OCI-M2 (cell line): ENCODE results near the gene LIMD2.

Experiments used
- DNase-seq: peaks from one replicate; lab custom pipeline; 2025; ENCODE audit not compliant: unreplicated experiment; lab: John Stamatoyannopoulos, UW

Gene LIMD2

DNA sequence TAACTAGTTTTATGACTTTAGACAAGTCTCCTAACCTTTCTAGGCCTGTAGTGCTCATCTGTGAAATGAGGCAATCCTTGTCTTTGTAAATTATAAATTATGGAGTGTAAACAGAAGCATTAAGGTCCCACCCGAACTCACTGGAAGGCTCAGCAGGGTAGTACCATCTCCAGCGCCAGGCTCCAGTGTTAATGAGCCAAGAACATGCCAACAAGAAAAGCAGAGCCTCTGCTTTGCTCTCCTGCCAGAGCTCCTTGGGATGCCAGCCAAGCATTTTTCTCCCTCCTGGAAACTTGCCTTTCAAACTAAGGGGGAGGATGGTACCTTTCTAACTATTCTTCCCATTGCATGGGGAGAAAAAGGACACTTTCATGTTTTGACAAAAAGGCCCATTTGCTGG is 14.9 kb downstream of the LIMD2 start:
- no peak for DNase-seq

- no peak for DNase-seq
Observed at GRCh38 chr17:63682981-63683380, 16.9 kb downstream of the LIMD2 start.

DNA sequence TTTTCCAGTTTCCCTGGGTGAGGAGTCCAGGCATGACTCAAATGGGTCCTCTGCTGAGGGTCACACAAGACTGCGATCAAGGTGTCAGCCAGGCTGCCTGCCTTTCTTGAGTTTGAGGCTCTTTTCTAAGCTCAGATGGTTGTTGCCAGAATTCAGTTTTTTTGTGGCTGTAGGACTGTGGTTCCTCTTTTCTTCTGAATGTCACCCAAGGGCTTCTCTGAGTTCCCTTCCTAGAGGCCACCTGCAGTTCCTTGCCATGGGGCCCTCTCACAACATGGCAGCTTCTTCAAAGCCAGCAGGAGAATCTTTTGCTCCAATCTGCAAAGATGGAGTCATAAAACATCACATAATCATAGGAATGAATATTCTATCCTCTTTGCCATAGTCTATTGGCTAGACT is 17.5 kb downstream of the LIMD2 start:
- no peak for DNase-seq

DNA sequence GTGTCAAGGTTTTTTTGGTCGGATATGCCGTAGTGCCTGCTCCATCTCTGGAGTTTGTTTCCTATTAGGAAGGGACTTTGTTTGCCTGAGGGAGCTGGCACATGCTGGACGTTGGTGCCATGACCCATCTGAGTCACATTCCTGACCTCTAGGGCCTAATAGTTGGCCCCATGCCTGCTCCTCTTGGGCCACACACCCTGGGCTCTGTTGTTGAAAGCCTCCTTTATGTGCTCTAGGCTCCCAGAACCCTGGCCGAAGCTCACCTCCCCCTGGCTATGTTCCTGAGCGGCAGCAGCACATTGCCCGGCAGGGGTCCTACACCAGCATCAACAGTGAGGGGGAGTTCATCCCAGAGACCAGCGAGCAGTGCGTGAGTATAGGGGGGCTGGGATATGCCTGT is 18.4 kb downstream of the LIMD2 start:
- no peak for DNase-seq

GRCh38 chr17:63680700-63681099 is 19.2 kb downstream of the LIMD2 start:
- DNase-seq = no peak

GRCh38 chr17:63679214-63679613 is 20.7 kb downstream of the LIMD2 start:
- no peak for DNase-seq

- no peak for DNase-seq
Observed at GRCh38 chr17:63676584-63676983, 23.3 kb downstream of the LIMD2 start.

DNA sequence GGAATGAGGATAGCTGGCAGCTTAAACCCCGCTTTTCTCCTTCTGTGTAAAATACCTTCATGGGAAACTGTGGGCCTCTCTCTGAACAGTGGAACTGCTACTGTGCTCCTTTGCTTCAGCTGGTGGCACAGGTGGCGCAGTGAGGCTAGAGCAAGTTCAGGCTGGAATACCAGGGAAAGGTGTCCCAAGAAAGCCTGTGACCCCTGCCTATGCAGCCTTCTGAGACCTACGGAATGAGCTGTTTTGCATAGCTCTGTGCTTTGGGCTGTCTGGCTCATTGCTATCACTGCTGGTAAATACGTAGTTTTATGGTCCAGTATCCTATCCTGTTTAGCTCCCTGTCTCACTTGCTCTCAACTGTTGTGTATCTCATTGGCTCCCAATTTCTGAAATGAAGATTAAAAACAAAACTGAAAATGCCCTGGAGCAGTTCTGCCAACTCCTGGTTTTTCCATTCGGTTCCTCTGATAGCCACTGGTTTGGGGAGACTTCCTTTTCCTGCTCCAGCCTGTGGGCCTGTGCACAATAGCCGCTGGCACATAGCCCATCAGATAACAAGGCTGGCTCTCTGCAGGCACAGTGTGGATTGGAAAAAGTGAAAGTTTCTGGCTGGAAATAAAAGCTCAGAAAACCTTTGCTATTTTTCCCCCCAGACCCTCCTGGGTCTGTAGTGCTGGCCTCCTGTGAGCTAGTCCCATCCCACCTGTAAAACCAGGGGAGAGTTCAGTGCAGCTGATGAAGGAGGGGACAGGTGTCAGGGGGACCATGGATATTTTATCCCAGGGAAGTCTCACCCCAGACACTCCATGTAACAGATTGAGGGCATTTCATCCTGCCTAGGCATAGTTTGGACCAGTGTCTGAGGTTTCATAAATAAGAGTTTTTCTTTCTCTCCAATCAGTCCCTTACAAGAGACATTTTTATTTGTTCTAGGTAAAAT is 24.0 kb downstream of the LIMD2 start:
- DNase-seq = no peak

DNA sequence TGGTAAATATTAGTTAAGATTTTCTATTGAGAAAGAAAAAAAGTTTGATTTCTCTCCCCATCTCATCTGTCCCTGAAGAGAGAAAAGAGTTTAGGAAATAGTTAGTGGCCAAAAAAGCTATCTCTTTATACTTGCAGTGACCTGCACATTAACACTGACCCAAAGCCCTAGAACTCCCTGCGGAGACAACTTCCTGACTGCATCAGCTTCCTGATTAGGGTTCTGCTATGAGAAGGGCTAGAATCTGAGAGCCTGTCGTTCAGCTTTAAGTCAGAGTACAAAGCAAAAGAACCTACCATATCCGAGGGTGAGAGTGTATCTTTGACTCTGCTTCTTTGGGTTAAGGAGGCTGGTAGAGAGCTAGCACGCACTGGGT is 24.7 kb downstream of the LIMD2 start:
- DNase-seq = no peak

DNA sequence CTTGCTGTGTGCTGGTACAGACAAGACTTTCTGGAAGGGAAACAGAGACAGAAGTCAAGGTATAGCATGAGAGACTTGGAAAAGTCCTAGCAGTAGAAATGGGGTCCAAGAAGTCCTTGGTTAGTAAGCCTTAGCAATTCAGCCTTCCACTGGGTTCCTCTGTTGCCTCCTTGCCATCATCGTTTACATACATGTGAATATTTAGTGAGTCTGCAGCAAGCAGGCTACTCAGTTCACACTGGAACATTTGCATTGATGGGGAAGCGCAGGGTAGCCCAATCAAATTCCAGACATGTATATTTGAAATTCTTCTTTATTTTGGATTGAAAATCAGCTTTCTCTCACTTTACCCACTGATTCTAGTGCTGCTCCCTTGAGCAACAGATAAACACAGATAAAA is 27.1 kb downstream of the LIMD2 start:
- no peak for DNase-seq

DNA sequence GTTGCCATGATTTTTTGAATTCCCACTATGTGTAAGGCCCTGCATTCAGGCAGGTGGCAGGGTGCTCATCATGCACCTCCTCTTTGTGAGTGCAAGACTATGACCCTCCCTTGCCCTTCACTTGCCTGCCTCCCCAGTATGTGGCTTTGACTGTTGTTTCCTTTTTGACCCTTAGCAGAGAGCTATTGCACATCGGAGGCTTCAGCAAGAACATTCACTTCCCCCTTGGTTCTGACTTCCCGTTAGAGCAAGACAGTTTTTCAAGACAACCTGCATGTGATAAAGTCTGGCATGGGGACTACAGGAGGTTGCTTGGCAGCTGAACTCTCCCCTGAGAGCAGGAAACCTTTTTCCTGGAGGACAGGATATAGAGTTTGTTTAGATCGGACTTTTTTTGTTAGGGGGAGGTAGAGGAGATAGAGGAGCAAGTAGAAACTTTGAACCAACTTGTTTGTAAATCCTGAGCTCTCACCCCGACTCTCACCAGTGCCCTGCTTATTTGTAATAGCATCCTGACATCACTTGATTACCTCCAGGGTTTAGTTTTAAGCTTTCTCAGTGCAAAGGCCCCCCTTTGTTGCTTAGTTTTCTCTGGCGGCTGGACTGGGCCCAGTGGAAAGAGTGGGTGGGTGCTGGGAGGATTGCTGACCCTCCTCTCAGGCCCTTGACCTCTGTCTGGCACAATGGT is 34.3 kb downstream of the LIMD2 start:
- no peak for DNase-seq

DNA sequence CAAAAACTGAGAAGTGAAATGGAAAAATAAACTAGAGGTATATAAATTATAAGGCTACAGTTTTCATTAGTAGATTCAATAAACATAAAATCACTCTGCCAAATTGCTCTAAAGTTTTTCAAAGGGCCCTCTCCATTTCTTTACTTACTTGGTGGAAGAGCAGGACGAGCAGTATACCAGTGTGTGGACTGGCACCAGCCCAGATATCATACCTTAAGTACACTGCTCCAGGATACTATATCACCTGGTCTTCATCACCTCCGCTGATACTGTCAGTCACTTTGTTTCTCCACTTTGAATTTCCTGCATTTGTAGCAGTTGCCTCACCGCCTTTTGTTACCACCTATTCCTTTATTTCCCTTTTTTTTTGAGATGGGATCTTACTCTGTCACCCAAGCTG is 40.1 kb downstream of the LIMD2 start:
- no peak for DNase-seq

GRCh38 chr17:63658366-63658765 is 41.6 kb downstream of the LIMD2 start:
- no peak for DNase-seq

- DNase-seq = no peak
Observed at GRCh38 chr17:63657786-63658185, 42.1 kb downstream of the LIMD2 start.

DNA sequence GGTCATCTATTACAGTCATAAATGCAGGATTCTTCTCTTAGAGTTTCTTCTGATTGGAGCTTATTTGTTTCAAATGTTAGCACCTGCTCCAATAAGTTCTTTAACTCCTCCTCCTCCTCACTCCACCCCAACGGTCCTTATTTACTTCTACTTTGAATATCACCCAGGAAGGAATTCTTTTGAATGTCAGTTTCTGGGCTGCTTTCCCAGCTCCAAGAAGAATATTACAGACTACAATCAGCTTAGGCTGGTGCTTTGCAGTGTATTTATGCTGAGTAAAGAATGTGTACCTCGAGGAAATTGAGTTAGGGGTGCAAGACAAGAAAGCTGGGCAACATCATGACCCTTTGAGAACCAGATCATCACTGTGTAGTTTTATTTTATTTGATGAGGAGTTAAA is 46.9 kb downstream of the LIMD2 start:
- no peak for DNase-seq

DNA sequence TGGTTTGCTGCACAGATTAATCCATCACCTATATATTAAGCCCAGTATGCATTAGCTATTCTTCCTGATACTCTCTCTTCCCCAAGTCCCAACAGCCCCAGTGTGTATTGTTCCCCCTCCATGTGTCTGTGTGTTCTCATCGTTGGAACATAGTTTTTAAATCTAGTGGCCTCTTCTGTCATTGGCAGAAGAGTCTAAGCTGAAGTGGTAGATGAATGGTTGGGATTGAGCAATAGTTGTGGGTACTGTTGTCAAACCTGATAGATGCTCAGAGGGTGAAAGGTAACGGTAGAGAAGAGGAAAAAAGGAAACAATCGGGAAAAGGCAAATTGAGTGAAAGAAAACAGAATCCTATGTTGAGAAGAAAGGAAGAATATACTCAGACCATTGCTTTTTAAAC is 47.8 kb downstream of the LIMD2 start:
- DNase-seq = no peak

- DNase-seq = no peak
Observed at GRCh38 chr17:63649813-63650212, 50.1 kb downstream of the LIMD2 start.

- DNase-seq = no peak
Observed at GRCh38 chr17:63647936-63648335, 52.0 kb downstream of the LIMD2 start.

- no peak for DNase-seq
Observed at GRCh38 chr17:63647065-63647725, 52.7 kb downstream of the LIMD2 start.

DNA sequence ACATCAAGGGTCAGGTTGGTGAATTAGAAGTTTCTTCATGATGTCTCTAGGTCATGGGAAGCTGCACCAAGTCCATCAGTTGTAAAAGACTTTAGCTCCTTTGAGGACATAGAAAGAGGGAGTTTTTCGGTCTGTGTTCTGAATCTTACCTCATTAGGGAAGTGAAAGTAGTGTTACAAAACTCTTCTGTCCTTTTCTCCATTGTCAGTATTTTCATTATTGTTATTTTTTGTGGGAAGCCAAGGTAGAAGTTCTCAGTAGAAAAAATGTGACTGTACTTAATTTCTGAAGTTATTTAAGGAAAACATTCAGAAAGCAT is 53.5 kb downstream of the LIMD2 start:
- no peak for DNase-seq
